Left lung (tissue), 10 donors: ENCODE data around the gene C11orf42. TPM values are rescaled to one million over a fixed set of nuclear protein-coding genes. Genes with fewer than 3 reads are reported as not detected.

Source experiments
- ATAC-seq: fragments of 200-7000 bp; cut with Tn5 transposase; one replicate; pipeline ENCODE4 v1.9.1; 2020; ENCODE audit warnings: moderate library complexity
- DNase-seq, 4 donors: peaks; one replicate each; pipeline ENCODE4 v3.0.0-alpha.2; 2013 to 2020
- H3K27ac ChIP-seq, 2 donors: fragments of 200-600 bp; sonication (generic) in 1 of 2; one replicate each; pipeline versions ENCODE4 v1.5.0 to v1.8.0; 2020 to 2021
- H3K27me3 ChIP-seq, 2 donors: fragments of 200-600 bp; sonication (generic) in 1 of 2; one replicate each; pipeline versions ENCODE4 v1.5.0 to v1.8.0; 2020 to 2021
- H3K36me3 ChIP-seq, 2 donors: fragments of 200-600 bp; sonication (generic) in 1 of 2; one replicate each; pipeline versions ENCODE4 v1.5.0 to v1.8.0; 2020 to 2021
- H3K4me1 ChIP-seq, 2 donors: fragments of 200-600 bp; one replicate each; pipeline ENCODE4 v1.8.0; 2021
- H3K4me3 ChIP-seq, 2 donors: fragments of 200-600 bp; sonication (generic) in 1 of 2; one replicate each; pipeline versions ENCODE4 v1.5.0 to v1.8.0; 2020 to 2021; ENCODE audit warnings: mild to moderate bottlenecking in 1 of 2
- H3K9me3 ChIP-seq, 2 donors: fragments of 200-600 bp; sonication (generic) in 1 of 2; one replicate each; pipeline versions ENCODE4 v1.5.0 to v1.8.0; 2020 to 2021
- CTCF ChIP-seq, 2 donors: fragments of 200-600 bp; sonication (generic) in 1 of 2; IDR thresholded peaks; one replicate each; pipeline versions ENCODE4 v1.5.0 to v1.8.0; 2021; ENCODE audit warnings: antibody characterized with exemption in 2 of 2
- intact Hi-C, 2 donors: fragments of 100-400 bp; cut with DNase I; formaldehyde crosslinking; loops; one replicate each; pipeline versions ENCODE4 v1.11.2 to v1.14.2; 2022
- polyA plus RNA-seq, 6 donors: library from polyadenylated mRNA; unstranded; fragments of 120-200 nt; gene quantifications; one replicate each; pipeline ENCODE4 v1.2.1, GENCODE V29; 2013; ENCODE audit not compliant: insufficient read length in 6 of 6
- total RNA-seq, 2 donors: library from RNA; stranded (reverse); fragmentation: NEBNext Ultra II Directional; extraction: Animal tissue kit (Norgen Biotek cat#: 25700); gene quantifications; one replicate each; pipeline ENCODE4 v1.2.1, GENCODE V29; 2021
- donor health status: DM: no; HTN: yes; CAD: no.
- donor health status: DM: no; HTN: no; CAD: no.

C11orf42 gene
- total and polyA plus RNA-seq, 8 donors: 0.47 to 2.2 (median 0.95) TPM; not detected in 2

- H3K4me1 ChIP-seq: no peaks in the 10 kb centered on the region
- H3K36me3 ChIP-seq: no peaks in the 10 kb centered on the region
- ATAC-seq: peak; percentile 97
- intact Hi-C loops: no loop called here
- H3K9me3 ChIP-seq: no peaks in the 10 kb centered on the region
- TF ChIP-seq CTCF (IDR thresholded peaks at IDR 0.05): peak; percentile 84 to 87
- H3K4me3 ChIP-seq: no peak overlapping the region
- H3K27ac ChIP-seq: no peak overlapping the region
- H3K27me3 ChIP-seq: peaks cover 0 to 8% of the 10 kb centered on the region in 2 donors
- DNase-seq: peak in 3 of 4 donors; percentile 59 to 85 (median 76)
Observed at GRCh38 chr11:6251120-6251733, 45.9 kb downstream of the C11orf42 start.

GRCh38 chr11:6251990-6252473 lies 46.7 kb downstream of the C11orf42 start:
- peak; percentile 34 for ATAC-seq
- Histone ChIP-seq H3K4me1 (no peaks in the 10 kb centered on the region), H3K27me3 (peaks cover 0 to 16% of the 10 kb centered on the region in 2 donors), H3K9me3 (no peaks in the 10 kb centered on the region), H3K36me3 (no peaks in the 10 kb centered on the region), H3K27ac (no peak overlapping the region), H3K4me3 (no peak overlapping the region)
- DNase-seq: peak in 1 of 4 donors; percentile 65
- intact Hi-C loops: no loop called here
- no peak for TF ChIP-seq CTCF (IDR thresholded peaks at IDR 0.05)

GRCh38 chr11:6253197-6253596 lies 47.8 kb downstream of the C11orf42 start:
- DNase-seq: no peak
- Histone ChIP-seq H3K4me3 (no peak overlapping the region), H3K9me3 (no peaks in the 10 kb centered on the region), H3K4me1 (no peaks in the 10 kb centered on the region), H3K27ac (no peak overlapping the region), H3K27me3 (peaks cover 5 to 28% of the 10 kb centered on the region in 2 donors), H3K36me3 (no peaks in the 10 kb centered on the region)
- TF ChIP-seq CTCF (IDR thresholded peaks at IDR 0.05): no peak
- no peak for ATAC-seq
- intact Hi-C loops: no loop called here

- H3K27me3 ChIP-seq: peaks cover 22 to 66% of the 10 kb centered on the region in 2 donors
- H3K9me3 ChIP-seq: no peaks in the 10 kb centered on the region
- ATAC-seq (no peak), DNase-seq (no peak)
- H3K4me1 ChIP-seq: peaks cover 8 to 12% of the 10 kb centered on the region in 2 donors
- intact Hi-C loops: no loop called here
- no peaks in the 10 kb centered on the region for H3K36me3 ChIP-seq
- no peak overlapping the region for H3K4me3 ChIP-seq
- no peak for TF ChIP-seq CTCF (IDR thresholded peaks at IDR 0.05)
- H3K27ac ChIP-seq: no peak overlapping the region
Observed at GRCh38 chr11:6258141-6258540, 52.8 kb downstream of the C11orf42 start.

- H3K27me3 ChIP-seq: peaks cover 22 to 66% of the 10 kb centered on the region in 2 donors
- peak; percentile 35 for ATAC-seq
Observed at GRCh38 chr11:6258571-6259081, 53.3 kb downstream of the C11orf42 start.

More at GRCh38 chr11:6258571-6259081, 53.3 kb downstream of the C11orf42 start:
- Histone ChIP-seq H3K4me3 (peak overlapping the region; percentile 9 to 21), H3K36me3 (no peaks in the 10 kb centered on the region), H3K9me3 (no peaks in the 10 kb centered on the region), H3K4me1 (peaks cover 8 to 12% of the 10 kb centered on the region in 2 donors), H3K27ac (no peak overlapping the region)
- intact Hi-C loops: no loop called here
- no peak for TF ChIP-seq CTCF (IDR thresholded peaks at IDR 0.05)
- peak in 1 of 4 donors; percentile 21 for DNase-seq
